Measurements from ENCODE around the gene ADCY2.

GRCh38 chr5:7849681-7850394 lies 453.9 kb downstream of the ADCY2 start:
- no peak for TF ChIP-seq CTCF (IDR thresholded peaks at IDR 0.05)
- TF ChIP-seq POLR2A (IDR thresholded peaks at IDR 0.05), result no peak

Measured in esophagus squamous epithelium (tissue), 4 donors.